Astrocyte (in vitro differentiated cells and primary cell): ENCODE results near the gene TTBK1. TPM values are rescaled to one million over a fixed set of nuclear protein-coding genes. Genes with fewer than 3 reads are reported as not detected.
A peak's percentile ranks its signal among the peaks of the same experiment; 100 is the strongest.

ENCODE experiments used
- DNase-seq: peaks from one replicate; pipeline ENCODE4 v3.0.0-alpha.2; 2010; ENCODE audit warnings: low read depth
- FAIRE-seq: peaks from 2 replicates; lab custom pipeline; 2011; peaks lifted over from hg19 to GRCh38; lab: Jason Lieb, UNC
- H2AFZ ChIP-seq: 2 replicates; pipeline ENCODE4 v1.6.0; 2012; ENCODE audit warnings: low read depth, low read length, inconsistent platforms
- H3K27ac ChIP-seq: 2 replicates; pipeline ENCODE4 v1.5.1; 2011; ENCODE audit warnings: low read depth, low read length, inconsistent platforms
- H3K27me3 ChIP-seq: 2 replicates; pipeline ENCODE4 v1.6.0; 2011; ENCODE audit warnings: low read length, inconsistent platforms; ENCODE audit not compliant: insufficient read depth
- H3K36me3 ChIP-seq: 2 replicates; pipeline ENCODE4 v1.5.1; 2011; ENCODE audit warnings: low read length, inconsistent platforms; ENCODE audit not compliant: insufficient read depth
- H3K4me1 ChIP-seq: 2 replicates; pipeline ENCODE4 v1.5.1; 2011; ENCODE audit warnings: low read length, inconsistent platforms; ENCODE audit not compliant: insufficient read depth
- H3K4me2 ChIP-seq: 2 replicates; pipeline ENCODE4 v1.6.0; 2012; ENCODE audit warnings: low read length, inconsistent platforms
- H3K4me3 ChIP-seq: 2 replicates; pipeline ENCODE4 v1.5.1; 2011; ENCODE audit warnings: low read depth, mild to moderate bottlenecking, low read length, inconsistent platforms; ENCODE audit not compliant: insufficient read depth
- H3K79me2 ChIP-seq: 2 replicates; pipeline ENCODE4 v1.6.0; 2012; ENCODE audit warnings: mild to moderate bottlenecking, low read length, inconsistent platforms; ENCODE audit not compliant: insufficient read depth
- H3K9ac ChIP-seq: 2 replicates; pipeline ENCODE4 v1.6.0; 2012; ENCODE audit warnings: mild to moderate bottlenecking, low read length, inconsistent platforms
- H3K9me3 ChIP-seq: 2 replicates; pipeline ENCODE4 v1.5.1; 2012; ENCODE audit warnings: low read depth, mild to moderate bottlenecking, low read length, inconsistent platforms; ENCODE audit not compliant: insufficient read depth
- H4K20me1 ChIP-seq: 2 replicates; pipeline ENCODE4 v1.6.0; 2012; ENCODE audit warnings: low read length, inconsistent platforms; ENCODE audit not compliant: insufficient read depth
- H3K27ac Mint-ChIP-seq: one replicate; pipeline ENCODE4 v1.8.0; 2021; ENCODE audit warnings: mild to moderate bottlenecking, mixed read lengths; ENCODE audit not compliant: unreplicated experiment
- H3K27me3 Mint-ChIP-seq: one replicate; pipeline ENCODE4 v1.8.0; 2021; ENCODE audit warnings: low read depth, mixed read lengths; ENCODE audit not compliant: unreplicated experiment
- H3K36me3 Mint-ChIP-seq: one replicate; pipeline ENCODE4 v1.8.0; 2021; ENCODE audit warnings: low read depth, mixed read lengths; ENCODE audit not compliant: unreplicated experiment
- H3K4me1 Mint-ChIP-seq: one replicate; pipeline ENCODE4 v1.8.0; 2021; ENCODE audit warnings: low read depth, mixed read lengths; ENCODE audit not compliant: unreplicated experiment
- H3K4me3 Mint-ChIP-seq: one replicate; pipeline ENCODE4 v1.8.0; 2021; ENCODE audit warnings: mild to moderate bottlenecking, moderate library complexity, mixed read lengths; ENCODE audit not compliant: unreplicated experiment
- H3K9me3 Mint-ChIP-seq: one replicate; pipeline ENCODE4 v1.8.0; 2021; ENCODE audit warnings: mild to moderate bottlenecking, mixed read lengths; ENCODE audit not compliant: unreplicated experiment
- EZH2 ChIP-seq: IDR thresholded peaks from 2 replicates; pipeline ENCODE4 v1.6.1; 2012; ENCODE audit warnings: mild to moderate bottlenecking, low read length, inconsistent platforms; ENCODE audit not compliant: insufficient read depth
- total RNA-seq: library from RNA; stranded (reverse); gene quantifications from 2 replicates; pipeline ENCODE4 v1.2.1, GENCODE V29; 2021
- TF ChIP-seq, protein P1 (sequence below): IDR thresholded peaks from 2 replicates; pipeline ENCODE4 v1.5.1; 2011; ENCODE audit warnings: low read depth, mild to moderate bottlenecking, inconsistent platforms, low read length, moderate library complexity; ENCODE audit not compliant: insufficient read depth

The TTBK1 gene
- total RNA-seq, 1 donor from 2014 or later: 0.14 TPM

DNA sequence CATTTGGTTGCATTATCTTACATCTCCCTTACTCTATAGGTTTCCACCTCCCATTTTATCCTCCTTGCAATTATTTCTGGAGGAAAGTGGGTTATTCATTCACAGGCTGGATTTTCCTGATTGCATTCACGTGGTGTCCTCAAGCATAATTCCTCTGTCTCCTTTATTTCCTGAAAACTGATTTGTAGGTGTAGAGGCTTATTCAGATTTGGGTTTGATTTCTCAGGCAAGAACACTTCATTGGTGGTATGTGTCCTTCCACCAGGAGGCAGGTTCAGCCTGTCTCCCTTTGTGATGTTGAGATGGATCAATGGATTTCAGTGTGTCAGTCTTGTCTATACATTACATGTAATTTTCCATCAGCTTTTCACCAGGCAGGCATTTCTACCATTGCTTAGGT lies 31.3 kb upstream of the TTBK1 start:
- Histone ChIP-seq H3K4me3 (no peak overlapping the region), H3K27me3 (no peaks in the 10 kb centered on the region), H4K20me1 (no peaks in the 10 kb centered on the region), H3K36me3 (peaks cover 5% of the 10 kb centered on the region), H3K27ac (no peak overlapping the region), H2AFZ (no peak overlapping the region), H3K9me3 (no peaks in the 10 kb centered on the region), H3K79me2 (no peaks in the 10 kb centered on the region), H3K4me2 (no peak overlapping the region), H3K9ac (no peak overlapping the region), H3K4me1 (no peaks in the 10 kb centered on the region)
- no peaks in the 10 kb centered on the region for H3K4me1 Mint-ChIP-seq
- H3K9me3 Mint-ChIP-seq: peaks cover 4% of the 10 kb centered on the region
- FAIRE-seq (no peak), DNase-seq (no peak)
- TF ChIP-seq, protein P1, sequence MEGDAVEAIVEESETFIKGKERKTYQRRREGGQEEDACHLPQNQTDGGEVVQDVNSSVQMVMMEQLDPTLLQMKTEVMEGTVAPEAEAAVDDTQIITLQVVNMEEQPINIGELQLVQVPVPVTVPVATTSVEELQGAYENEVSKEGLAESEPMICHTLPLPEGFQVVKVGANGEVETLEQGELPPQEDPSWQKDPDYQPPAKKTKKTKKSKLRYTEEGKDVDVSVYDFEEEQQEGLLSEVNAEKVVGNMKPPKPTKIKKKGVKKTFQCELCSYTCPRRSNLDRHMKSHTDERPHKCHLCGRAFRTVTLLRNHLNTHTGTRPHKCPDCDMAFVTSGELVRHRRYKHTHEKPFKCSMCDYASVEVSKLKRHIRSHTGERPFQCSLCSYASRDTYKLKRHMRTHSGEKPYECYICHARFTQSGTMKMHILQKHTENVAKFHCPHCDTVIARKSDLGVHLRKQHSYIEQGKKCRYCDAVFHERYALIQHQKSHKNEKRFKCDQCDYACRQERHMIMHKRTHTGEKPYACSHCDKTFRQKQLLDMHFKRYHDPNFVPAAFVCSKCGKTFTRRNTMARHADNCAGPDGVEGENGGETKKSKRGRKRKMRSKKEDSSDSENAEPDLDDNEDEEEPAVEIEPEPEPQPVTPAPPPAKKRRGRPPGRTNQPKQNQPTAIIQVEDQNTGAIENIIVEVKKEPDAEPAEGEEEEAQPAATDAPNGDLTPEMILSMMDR: no peak
- no peak for TF ChIP-seq EZH2
- H3K4me3 Mint-ChIP-seq: no peak overlapping the region
- H3K27me3 Mint-ChIP-seq: no peaks in the 10 kb centered on the region
- no peak overlapping the region for H3K27ac Mint-ChIP-seq
- peaks cover 30% of the 10 kb centered on the region for H3K36me3 Mint-ChIP-seq

DNA sequence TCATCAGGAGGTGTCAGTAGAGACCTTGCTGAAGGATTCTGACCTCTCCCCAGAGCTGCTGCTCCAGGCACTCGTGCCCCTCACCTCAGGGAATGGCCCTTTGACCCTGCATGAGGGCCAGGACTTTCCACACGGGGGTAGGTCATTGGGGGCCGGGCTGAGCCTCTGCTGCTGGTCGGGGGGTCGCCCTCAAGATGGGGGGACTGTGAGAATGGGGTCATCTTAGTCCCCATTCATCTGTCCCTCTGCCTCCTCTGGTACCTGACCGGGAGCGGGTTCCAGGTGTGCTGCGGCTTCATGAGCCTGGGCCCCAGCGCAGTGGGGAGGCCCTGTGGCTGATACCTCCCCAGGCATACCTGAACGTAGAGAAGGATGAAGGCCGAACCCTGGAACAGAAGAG lies 29.9 kb upstream of the TTBK1 start:
- H3K4me1 ChIP-seq: no peaks in the 10 kb centered on the region
- Mint-ChIP-seq H3K4me3 (peak overlapping the region; percentile 60), H3K9me3 (peaks cover 2% of the 10 kb centered on the region), H3K36me3 (peaks cover 34% of the 10 kb centered on the region), H3K4me1 (no peaks in the 10 kb centered on the region), H3K27ac (no peak overlapping the region), H3K27me3 (no peaks in the 10 kb centered on the region)
- DNase-seq (no peak), FAIRE-seq (no peak)
- no peaks in the 10 kb centered on the region for H3K9me3 ChIP-seq
- H3K27me3 ChIP-seq: no peaks in the 10 kb centered on the region
- no peaks in the 10 kb centered on the region for H4K20me1 ChIP-seq
- TF ChIP-seq, protein P1: no peak
- no peak for TF ChIP-seq EZH2
- H3K36me3 ChIP-seq: peaks cover 5% of the 10 kb centered on the region
- H3K4me3 ChIP-seq: no peak overlapping the region
- H3K4me2 ChIP-seq: no peak overlapping the region
- H2AFZ ChIP-seq: no peak overlapping the region
- no peaks in the 10 kb centered on the region for H3K79me2 ChIP-seq
- no peak overlapping the region for H3K9ac ChIP-seq
- no peak overlapping the region for H3K27ac ChIP-seq

DNA sequence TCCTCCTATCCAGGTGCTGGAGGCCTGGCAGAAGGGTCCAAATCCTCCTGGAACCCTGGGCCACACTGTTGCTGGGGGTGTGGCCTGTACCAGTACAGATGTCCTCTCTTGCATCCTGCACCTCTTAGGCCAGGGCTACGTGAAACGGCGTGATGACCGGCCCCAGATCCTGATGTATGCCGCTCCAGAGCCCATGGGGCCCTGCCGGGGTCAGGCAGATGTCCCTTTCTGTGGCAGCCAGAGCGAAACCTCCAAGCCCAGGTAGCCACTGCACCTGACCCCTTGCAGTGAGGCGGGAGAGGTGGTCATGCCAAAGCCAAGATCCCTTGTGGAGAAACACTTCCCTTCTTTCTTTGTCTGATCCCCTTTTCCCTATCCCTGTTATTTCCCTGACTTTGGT lies 28.2 kb upstream of the TTBK1 start:
- H3K9ac ChIP-seq: no peak overlapping the region
- Mint-ChIP-seq H3K4me1 (no peaks in the 10 kb centered on the region), H3K9me3 (peaks cover 2% of the 10 kb centered on the region), H3K27me3 (no peaks in the 10 kb centered on the region), H3K36me3 (peaks cover 40% of the 10 kb centered on the region), H3K4me3 (no peak overlapping the region), H3K27ac (no peak overlapping the region)
- DNase-seq (no peak), FAIRE-seq (no peak)
- no peaks in the 10 kb centered on the region for H3K4me1 ChIP-seq
- H2AFZ ChIP-seq: no peak overlapping the region
- no peaks in the 10 kb centered on the region for H3K9me3 ChIP-seq
- H3K79me2 ChIP-seq: no peaks in the 10 kb centered on the region
- H3K4me3 ChIP-seq: no peak overlapping the region
- H3K4me2 ChIP-seq: no peak overlapping the region
- no peaks in the 10 kb centered on the region for H4K20me1 ChIP-seq
- no peak overlapping the region for H3K27ac ChIP-seq
- TF ChIP-seq EZH2: no peak
- TF ChIP-seq, protein P1: no peak
- no peaks in the 10 kb centered on the region for H3K27me3 ChIP-seq
- H3K36me3 ChIP-seq: peaks cover 5% of the 10 kb centered on the region
